GM21381 (cell line): ENCODE results near the gene HNRNPC.
A peak's percentile ranks its signal among the peaks of the same experiment; 100 is the strongest.
"Not testable (repeated sequence)": the region's sequence is repeated elsewhere in the genome, so short reads cannot be mapped to it uniquely, and the experiment has no call there.

Source experiments
- ATAC-seq: cut with Tn5 transposase; IDR thresholded peaks from one replicate; pipeline ENCODE4 v1.9.1; 2021; ENCODE audit warnings: mild to moderate bottlenecking, moderate library complexity; ENCODE audit not compliant: unreplicated experiment

HNRNPC gene

GRCh38 chr14:21269252-21270046, at the start of gene HNRNPC:
HNRNPC (minus strand) TSS chr14:21269442; CDS start chr14:21234193, 35,249 bp downstream.
- ATAC-seq, result peak; percentile 89

- no peak for ATAC-seq
Measured at GRCh38 chr14:21317398-21317797, 48.2 kb upstream of the HNRNPC start.

- no peak for ATAC-seq
Measured at GRCh38 chr14:21313512-21313911, 44.3 kb upstream of the HNRNPC start.

DNA sequence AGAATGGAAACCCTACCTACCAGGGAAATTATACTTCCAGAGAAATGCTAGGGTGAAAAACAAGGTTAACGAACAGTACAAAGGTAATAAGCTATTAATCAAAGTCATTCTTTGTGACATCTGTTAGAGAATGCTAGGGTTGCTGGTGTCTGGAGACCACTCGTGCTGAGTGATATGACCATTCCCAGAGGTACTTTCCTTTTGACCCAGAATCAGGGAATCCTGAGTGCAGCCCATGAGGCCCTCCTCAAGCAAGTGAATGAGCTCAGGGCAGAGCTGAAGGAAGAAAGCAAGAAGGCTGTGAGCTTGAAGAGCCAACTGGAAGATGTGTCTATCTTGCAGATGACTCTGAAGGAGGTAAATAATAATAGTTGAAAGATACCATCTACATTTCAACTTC, 42.4 kb upstream of the HNRNPC start:
- no peak for ATAC-seq

GRCh38 chr14:21309956-21310355, 40.7 kb upstream of the HNRNPC start:
- no peak for ATAC-seq

DNA sequence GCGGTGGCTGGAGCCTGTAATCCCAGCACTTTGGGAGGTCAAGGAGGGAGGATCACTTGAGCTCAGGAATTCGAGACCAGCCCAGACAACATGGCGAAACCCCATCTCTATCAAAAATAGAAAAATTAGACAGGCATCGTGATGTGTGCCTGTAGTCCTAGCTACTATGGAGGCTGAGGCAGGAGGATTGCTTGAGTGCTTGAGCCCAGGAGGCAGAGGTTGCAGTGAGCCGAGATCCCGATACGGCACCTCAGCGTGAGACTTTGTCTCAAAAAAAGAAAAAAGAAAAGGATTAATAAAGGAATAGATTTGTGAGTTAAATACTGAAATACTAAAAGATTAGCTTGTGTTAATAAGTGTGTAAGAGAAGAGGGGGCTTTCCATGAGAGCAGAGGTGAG, 40.0 kb upstream of the HNRNPC start:
- ATAC-seq, result no peak

DNA sequence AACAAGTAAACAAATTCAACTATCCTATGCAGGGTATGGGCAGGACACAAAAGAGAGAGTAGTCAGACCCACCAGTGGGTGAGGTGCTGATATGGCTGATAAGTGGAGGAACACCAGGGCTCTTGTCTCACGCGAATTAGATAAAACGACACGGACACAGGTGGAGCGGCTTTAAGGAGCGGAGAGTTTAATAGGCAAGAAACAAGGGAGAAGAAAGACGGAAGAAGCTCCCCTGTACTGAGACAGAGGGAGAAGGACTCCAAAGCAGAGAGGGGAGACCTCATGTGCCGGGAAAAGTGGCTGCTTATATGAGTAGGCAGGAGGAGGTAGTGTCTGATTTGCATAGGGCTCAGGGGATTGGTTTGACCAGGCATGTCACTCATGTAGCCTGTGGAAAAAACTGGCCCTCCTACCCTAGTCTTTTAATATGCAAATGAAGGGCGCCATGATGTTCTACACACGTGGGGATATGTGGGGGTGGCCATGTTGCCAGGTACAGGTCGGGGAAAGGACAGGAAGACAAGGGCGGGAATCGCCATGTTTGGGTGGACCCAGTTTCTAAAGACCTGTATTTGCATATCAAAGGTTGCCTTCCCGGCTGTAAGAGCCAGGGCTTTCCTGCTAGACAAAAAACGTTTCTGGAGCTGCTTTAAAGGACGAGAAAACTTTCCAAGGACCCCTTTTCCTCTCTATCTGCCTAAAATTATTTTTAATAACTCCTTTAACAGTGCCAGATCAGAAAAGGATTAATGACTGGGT, 39.4 kb upstream of the HNRNPC start:
- peak; percentile 70 for ATAC-seq

- ATAC-seq, result peak; percentile 23
Measured at GRCh38 chr14:21308132-21308478, 38.9 kb upstream of the HNRNPC start.

DNA sequence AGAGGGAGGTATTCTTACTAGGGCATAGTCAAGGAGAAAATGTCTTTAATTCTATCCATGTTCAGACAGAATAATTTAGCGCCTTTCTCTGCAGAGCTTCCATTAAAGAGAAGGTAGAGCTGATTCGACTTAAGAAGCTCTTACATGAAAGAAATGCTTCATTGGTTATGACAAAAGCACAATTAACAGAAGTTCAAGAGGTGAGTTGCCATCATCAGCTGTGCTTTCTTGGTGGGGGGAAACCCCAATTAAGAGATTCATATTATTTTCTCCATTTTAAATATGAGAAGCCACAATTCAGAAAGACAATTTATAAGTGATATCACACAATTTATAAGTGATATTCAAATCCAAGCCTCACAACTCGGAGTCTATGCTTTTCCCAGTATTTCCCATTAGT, 38.4 kb upstream of the HNRNPC start:
- ATAC-seq, result no peak

DNA sequence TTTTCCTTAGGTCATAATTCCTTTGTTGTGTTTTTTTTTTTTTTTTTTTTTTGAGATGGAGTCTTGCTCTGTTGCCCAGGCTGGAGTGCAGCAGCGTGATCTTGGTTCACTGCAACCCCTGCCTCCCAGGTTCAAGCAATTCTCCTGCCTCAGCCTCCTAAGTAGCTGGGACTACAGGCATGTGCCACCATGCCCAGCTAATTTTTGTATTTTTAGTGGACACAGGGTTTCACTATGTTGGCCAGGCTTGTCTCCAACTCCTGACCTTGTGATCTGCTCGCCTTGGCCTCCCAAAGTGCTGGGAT, 33.5 kb upstream of the HNRNPC start:
- not testable (repeated sequence) for ATAC-seq

DNA sequence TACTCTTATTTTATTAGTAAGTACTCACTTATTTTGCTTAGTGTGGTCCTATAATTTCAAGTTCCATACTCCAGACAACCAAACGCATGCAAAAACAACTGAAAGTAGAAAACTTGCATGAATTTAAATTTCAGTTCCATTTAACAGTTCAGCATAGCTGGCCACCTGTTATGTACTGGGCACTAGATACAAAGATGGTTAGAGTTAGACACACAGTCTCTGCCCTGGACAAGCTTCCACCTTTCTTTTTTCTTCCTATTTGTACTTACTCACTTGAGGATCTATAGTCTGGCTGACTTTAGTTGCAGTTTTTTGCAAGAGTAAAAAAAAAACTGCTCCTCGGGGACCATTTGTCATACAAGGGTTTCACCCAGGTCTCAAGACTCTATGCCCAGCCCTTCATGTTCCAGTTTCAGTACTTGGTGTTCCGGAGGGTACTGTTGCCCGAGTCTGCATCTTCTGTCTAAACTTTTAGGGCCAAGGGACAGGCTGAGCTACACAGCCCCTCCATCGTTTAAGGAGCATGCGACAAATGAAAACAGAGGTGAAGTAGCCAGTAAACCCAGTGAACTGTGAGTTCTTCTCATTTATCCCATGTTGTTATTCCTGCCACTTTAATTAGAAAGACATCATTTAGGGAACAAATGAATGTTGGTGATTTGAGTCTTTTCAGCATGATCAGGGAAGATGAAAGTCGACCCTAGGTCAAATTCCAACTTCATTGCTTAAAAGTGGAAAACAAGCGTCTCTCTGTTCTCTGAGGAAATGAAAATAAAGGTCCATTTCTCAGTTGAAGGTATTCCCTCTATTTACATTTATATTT, 33.0 kb upstream of the HNRNPC start:
- no peak for ATAC-seq

- ATAC-seq, result no peak
Measured at GRCh38 chr14:21300892-21301291, 31.6 kb upstream of the HNRNPC start.

DNA sequence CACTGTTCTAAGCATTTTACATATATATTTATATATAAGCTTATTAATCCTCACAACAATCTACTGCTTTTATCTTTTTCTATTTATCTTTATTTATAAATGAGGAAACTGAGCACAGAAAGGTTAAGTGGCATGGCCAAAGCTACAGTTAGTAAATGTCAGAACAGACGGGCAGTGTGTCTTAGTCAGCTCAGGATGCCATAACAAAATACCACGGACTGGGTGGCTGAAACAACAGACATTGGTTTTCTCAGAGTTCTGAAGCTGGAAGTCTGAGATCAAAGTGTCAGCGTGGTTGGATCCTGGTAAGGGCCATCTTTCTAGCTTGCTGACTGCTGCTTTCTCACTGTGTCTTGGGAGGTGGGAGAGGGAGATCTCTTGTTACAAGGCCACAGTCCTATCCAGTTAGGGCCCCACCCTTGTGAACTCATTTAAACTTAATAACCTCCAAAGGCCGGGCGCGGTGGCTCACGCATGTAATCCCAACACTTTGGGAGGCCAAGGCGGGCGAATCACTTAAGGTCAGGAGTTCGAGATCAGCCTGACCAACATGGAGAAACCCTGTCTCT, 30.4 kb upstream of the HNRNPC start:
- ATAC-seq, result no peak

DNA sequence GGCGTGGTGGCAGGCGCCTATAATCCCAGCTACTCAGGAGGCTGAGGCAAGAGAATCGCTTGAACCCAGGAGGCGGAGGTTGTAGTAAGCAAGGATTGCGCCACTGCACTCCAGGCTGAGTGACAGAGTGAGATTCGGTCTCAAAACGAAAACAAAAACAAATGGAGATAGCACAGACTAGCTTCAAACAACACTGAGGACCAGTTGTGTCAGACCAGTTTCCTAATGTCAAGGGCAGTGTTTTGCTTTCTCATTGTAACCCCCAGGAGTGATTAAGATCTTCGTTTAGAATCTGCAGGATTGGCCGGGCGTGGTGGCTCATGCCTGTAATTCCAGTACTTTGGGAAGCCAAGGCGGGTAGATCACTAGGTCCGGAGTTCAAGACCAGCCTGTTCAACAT, 29.1 kb upstream of the HNRNPC start:
- ATAC-seq, result no peak

GRCh38 chr14:21294026-21294425, 24.8 kb upstream of the HNRNPC start:
- not testable (repeated sequence) for ATAC-seq

DNA sequence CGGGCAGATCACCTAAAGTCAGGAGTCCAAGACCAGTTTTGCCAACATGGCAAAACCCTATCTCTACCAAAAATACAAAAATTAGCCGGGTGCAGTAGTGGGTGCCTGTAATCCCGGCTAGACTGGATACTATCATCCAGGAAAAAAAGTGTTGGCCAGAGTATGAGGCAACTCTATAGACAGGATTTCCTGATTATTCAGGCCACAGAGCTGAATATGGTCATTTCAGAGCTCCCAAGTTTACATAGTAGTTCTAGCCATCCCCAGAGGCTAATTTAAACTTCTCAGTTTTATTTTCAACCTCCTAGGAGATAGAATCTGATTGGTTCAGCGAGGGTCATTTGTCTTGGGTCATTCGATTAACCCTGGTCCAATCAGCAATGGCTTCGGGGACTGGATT, 17.9 kb upstream of the HNRNPC start:
- ATAC-seq, result no peak

GRCh38 chr14:21286516-21286915, 17.3 kb upstream of the HNRNPC start:
- not testable (repeated sequence) for ATAC-seq

- ATAC-seq, result not testable (repeated sequence)
Measured at GRCh38 chr14:21281917-21282316, 12.7 kb upstream of the HNRNPC start.

GRCh38 chr14:21279783-21280182, 10.5 kb upstream of the HNRNPC start, which contains the start of gene RPGRIP1:
RPGRIP1 (plus strand) TSS chr14:21280083; CDS start chr14:21287977, 7,894 bp downstream.
- ATAC-seq, result no peak

GRCh38 chr14:21278632-21279031, 9.4 kb upstream of the HNRNPC start:
- ATAC-seq, result no peak

DNA sequence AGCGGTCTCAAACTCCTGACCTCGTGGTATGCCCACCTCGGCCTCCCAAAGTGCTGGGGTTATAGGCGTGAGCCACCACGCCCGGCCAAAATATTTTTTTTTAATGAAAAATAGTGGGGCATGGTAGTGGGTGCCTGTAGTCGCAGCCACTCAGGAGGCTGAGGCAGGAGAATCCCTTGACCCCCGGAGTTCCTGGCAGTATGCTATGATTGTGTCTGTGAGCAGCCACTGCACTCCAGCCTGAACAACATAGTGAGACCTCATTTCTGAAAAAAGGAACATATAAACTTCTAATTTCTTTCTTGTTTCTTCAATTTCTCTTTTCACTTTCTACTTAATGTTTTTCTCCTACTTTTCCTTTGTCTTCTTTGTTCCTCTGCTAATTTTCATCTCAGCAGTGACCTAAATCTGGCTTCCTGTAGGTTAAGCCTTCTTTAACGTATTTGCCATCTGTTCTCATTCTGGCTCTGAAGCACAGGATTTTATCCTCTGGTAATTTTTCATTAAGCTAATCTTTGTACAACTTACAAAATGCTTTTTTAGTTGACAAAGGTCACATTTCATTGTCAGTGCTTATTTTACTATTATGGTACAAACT, 6.1 kb upstream of the HNRNPC start:
- ATAC-seq, result no peak
